Gastroesophageal sphincter (tissue), 4 donors: Measurements from ENCODE around the gene LARGE1. TPM values are rescaled to one million over a fixed set of nuclear protein-coding genes. Genes with fewer than 3 reads are reported as not detected.

Experiments used
- ATAC-seq: fragments of 150-250 bp; one replicate; pipeline ENCODE4 v1.9.1; 2016; ENCODE audit warnings: mild to moderate bottlenecking, moderate library complexity
- H3K27ac ChIP-seq, 4 donors: fragments of 200-600 bp; sonication (generic) in 3 of 4; 1 replicate in 3 of 4; 2 replicates in 1 of 4; pipeline ENCODE4 v1.5.1; 2016 to 2019
- H3K27me3 ChIP-seq: fragments of 200-600 bp; sonication (generic); one replicate; pipeline ENCODE4 v1.5.1; 2019
- H3K36me3 ChIP-seq, 2 donors: fragments of 200-600 bp; sonication (generic); one replicate each; pipeline ENCODE4 v1.5.1; 2019; ENCODE audit warnings: control low read depth in 1 of 2
- H3K4me1 ChIP-seq, 3 donors: fragments of 200-600 bp; sonication (generic); 1 replicate in 2 of 3; 2 replicates in 1 of 3; pipeline ENCODE4 v1.5.1; 2016 to 2019; ENCODE audit warnings: control low read depth in 2 of 3
- H3K4me3 ChIP-seq, 2 donors: fragments of 200-600 bp; sonication (generic); one replicate each; pipeline ENCODE4 v1.5.1; 2019; ENCODE audit warnings: mild to moderate bottlenecking in 1 of 2, moderate library complexity in 1 of 2
- H3K9me3 ChIP-seq, 3 donors: fragments of 200-600 bp; sonication (generic); one replicate each; pipeline ENCODE4 v1.5.1; 2017 to 2019; ENCODE audit warnings: control low read depth in 2 of 3
- EP300 ChIP-seq: sonication (generic); formaldehyde crosslinking; IDR thresholded peaks from one replicate; pipeline ENCODE4 v1.6.1; 2017; ENCODE audit warnings: antibody characterized with exemption, mild to moderate bottlenecking
- POLR2A ChIP-seq, 2 donors: fragments of 450-650 bp; IDR thresholded peaks; one replicate each; pipeline ENCODE4 v1.6.1; 2017; ENCODE audit warnings: antibody characterized with exemption in 2 of 2, mild to moderate bottlenecking in 2 of 2, moderate library complexity in 1 of 2
- POLR2AphosphoS5 ChIP-seq: sonication (generic); formaldehyde crosslinking; IDR thresholded peaks from one replicate; pipeline ENCODE4 v1.6.1; 2017; ENCODE audit warnings: antibody characterized with exemption
- WGBS, 2 donors: methylation state at CpG; one replicate each; pipeline ENCODE4 v1.1.5; 2018; ENCODE audit warnings: low coverage in 1 of 2; 5-methylcytosine and 5-hydroxymethylcytosine counted together
- total RNA-seq, 4 donors: library from RNA; depleted of rRNA; stranded (reverse); fragments of >200 nt; gene quantifications; one replicate each; pipeline ENCODE4 v1.1.0, GENCODE V29; 2016
- TF ChIP-seq, protein P1 (sequence below), 4 experiments: fragments of 200-600 bp in 2 of 4; fragments of 450-650 bp in 2 of 4; sonication (generic) in 1 of 4; IDR thresholded peaks; one replicate each; pipeline ENCODE4 v1.5.1; 2017 to 2019; ENCODE audit warnings: antibody characterized with exemption in 4 of 4, mild to moderate bottlenecking in 2 of 4, moderate library complexity in 2 of 4

The LARGE1 gene
- total RNA-seq, 4 donors from 2014 or later: 23.0 to 67.8 (median 48.0) TPM

DNA sequence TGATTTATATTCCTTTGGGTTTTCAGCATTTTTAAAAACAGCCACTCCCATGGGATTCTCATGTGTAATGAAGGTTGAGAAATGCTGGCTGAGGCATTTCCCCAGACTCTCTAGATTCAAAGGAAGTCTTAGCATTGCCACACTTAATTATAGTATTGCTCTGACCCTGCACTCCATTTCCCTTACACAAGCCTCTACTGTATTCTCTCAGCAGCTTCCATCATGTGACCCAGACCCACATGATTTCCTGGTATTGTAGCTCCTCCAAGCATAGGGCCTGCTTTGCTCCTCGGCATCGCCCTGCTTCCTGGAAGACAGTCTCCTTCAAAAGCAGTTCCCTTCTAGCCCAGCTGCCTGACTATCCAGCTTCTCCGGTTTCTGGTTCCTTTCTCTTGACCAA, 261.5 kb downstream of the LARGE1 start:
- no peaks in the 10 kb centered on the region for H3K36me3 ChIP-seq
- H3K4me1 ChIP-seq: peaks cover 0 to 35% (median 0%) of the 10 kb centered on the region in 3 donors
- H3K27me3 ChIP-seq: no peaks in the 10 kb centered on the region
- H3K27ac ChIP-seq: peak overlapping the region in 2 of 4 donors; percentile 33 to 54
- 46% methylated on average over 3 of the region's 3 CpGs for WGBS, 2 donors
- no peak overlapping the region for H3K4me3 ChIP-seq
- peak; percentile 55 for TF ChIP-seq POLR2AphosphoS5
- TF ChIP-seq, protein P1, sequence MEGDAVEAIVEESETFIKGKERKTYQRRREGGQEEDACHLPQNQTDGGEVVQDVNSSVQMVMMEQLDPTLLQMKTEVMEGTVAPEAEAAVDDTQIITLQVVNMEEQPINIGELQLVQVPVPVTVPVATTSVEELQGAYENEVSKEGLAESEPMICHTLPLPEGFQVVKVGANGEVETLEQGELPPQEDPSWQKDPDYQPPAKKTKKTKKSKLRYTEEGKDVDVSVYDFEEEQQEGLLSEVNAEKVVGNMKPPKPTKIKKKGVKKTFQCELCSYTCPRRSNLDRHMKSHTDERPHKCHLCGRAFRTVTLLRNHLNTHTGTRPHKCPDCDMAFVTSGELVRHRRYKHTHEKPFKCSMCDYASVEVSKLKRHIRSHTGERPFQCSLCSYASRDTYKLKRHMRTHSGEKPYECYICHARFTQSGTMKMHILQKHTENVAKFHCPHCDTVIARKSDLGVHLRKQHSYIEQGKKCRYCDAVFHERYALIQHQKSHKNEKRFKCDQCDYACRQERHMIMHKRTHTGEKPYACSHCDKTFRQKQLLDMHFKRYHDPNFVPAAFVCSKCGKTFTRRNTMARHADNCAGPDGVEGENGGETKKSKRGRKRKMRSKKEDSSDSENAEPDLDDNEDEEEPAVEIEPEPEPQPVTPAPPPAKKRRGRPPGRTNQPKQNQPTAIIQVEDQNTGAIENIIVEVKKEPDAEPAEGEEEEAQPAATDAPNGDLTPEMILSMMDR (IDR thresholded peaks at IDR 0.05): no peak
- no peak for TF ChIP-seq EP300
- no peaks in the 10 kb centered on the region for H3K9me3 ChIP-seq
- ATAC-seq: peak; percentile 86

DNA sequence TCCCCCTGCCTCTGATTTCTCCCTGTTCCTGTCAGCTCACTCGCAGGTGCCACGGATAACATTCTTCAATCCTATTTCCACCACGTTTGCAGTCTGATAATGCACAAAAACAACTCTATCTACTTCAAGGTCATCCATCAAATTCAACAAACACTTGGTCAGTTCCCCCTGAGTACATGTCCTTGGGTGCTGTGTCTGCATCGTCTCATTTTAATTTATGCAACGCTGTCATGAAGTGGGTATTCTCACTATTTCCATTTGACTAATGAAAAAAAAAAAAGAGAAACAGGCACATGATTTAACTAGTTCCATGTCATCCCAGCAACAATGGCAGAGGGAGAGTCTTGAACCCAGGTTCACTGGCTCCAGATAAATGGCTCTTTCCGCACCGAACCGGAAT, 262.6 kb downstream of the LARGE1 start:
- 53 to 64% methylated on average over 8 of the region's 8 CpGs for WGBS, 2 donors
- Histone ChIP-seq H3K36me3 (no peaks in the 10 kb centered on the region), H3K27me3 (no peaks in the 10 kb centered on the region), H3K27ac (no peak overlapping the region), H3K4me1 (peaks cover 0 to 35% (median 0%) of the 10 kb centered on the region in 3 donors), H3K9me3 (no peaks in the 10 kb centered on the region), H3K4me3 (no peak overlapping the region)
- TF ChIP-seq, protein P1 (IDR thresholded peaks at IDR 0.05): no peak
- TF ChIP-seq EP300 (no peak), POLR2A (IDR thresholded peaks at IDR 0.05) (no peak), POLR2AphosphoS5 (no peak)
- no peak for ATAC-seq

DNA sequence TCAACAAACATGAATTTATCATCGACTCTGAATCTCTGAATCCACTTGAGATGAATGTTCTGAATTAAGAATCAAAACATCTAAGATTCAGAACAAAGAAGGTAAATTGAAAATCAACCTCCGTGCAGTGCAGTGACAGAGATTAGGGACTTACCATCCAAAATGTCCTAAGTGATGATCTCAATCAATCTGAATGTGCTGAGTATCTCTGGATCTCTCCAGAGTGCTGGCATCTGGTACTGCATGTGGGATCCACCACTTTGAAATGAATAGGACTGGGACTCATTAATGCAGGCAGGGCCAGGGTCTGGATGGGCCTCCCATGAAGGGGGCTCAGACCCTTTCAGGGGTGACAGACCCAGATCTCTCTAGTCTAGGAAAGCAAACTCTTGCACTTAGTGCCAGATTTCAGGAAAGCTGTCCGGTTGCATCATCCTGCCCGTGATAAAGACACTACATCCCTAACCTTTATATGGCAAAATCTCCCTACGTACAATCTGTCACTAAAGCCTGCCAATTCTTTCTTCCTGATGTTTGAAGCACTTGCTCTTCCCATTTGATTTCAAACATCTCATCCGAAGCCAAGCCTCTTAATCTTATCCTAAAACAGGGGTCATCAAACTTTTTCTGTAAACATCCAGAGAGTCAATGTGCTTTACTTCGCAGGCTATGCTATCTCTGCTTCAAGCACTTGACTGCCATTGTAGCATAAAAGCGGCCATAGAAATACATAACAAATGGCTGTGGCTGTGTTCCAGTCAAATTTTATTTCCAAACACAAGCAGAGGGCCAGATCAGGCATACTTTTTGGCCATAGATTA, 263.3 kb downstream of the LARGE1 start:
- TF ChIP-seq POLR2A (IDR thresholded peaks at IDR 0.05): no peak
- H3K4me3 ChIP-seq: no peak overlapping the region
- H3K36me3 ChIP-seq: no peaks in the 10 kb centered on the region
- WGBS, 2 donors: 51 to 62% methylated on average over 7 to 8 of the region's 8 CpGs
- no peak overlapping the region for H3K27ac ChIP-seq
- peaks cover 0 to 35% (median 0%) of the 10 kb centered on the region in 3 donors for H3K4me1 ChIP-seq
- H3K27me3 ChIP-seq: no peaks in the 10 kb centered on the region
- ATAC-seq: no peak
- H3K9me3 ChIP-seq: no peaks in the 10 kb centered on the region

DNA sequence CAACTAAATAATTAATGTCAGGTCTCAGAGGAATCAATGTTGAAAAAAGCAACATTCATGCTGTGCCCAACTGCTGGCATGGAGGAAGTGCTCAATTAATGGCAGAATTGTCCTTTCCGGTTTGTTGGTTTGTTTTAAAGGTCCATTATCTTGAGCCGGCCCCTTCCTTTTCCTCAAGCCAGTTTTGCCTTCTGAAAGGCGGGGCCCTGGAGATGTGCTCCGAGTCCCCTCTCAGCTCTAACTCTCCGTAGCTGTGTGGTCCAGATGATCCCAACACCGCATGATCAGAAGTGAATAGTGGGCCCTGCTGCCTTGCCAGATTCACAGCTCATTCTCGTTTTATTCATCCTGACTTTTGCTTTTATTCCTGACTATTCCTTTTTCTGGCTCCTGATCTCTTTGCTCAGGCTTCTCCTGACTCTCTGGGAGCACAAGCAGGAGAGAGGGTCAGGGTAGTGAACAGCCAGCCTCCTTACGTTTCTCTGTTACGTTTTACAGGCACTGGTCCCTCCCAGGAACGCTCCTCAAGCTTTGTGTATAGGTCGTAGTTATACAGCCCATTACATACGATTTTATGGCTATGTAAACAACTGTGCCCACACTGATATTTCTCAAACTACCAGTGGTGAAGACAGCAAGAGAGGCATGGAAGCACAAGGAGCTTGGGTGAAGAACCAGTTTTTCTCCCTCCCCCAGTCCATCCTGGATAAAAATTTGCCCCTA, 265.9 kb downstream of the LARGE1 start:
- H3K4me1 ChIP-seq: peaks cover 0 to 23% (median 0%) of the 10 kb centered on the region in 3 donors

DNA sequence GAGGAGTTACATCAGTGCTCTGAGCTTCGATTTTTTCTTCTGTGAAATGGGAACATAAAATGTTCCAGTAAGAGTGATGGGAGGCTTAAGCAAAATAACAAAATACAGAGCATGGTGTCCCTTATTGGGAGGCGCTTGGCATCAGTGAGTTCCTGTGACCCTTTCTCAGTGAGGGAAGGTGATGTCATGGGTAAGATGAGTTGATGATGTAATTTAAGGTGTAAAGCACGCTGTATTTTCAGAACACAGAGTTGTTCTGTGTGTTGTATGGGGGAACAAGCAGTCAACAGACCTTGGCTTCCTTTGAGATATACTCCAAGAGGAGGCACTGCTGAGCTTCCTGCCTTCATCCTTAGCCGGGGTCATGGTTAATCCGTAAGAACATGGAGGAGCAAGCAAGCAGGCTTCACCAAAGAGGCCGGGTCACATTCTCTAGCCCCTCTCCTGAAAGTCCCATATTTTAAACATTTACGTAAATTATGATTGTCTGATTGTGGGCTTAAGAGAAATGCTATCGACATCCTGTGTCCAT, 266.7 kb downstream of the LARGE1 start:
- ATAC-seq: no peak
- no peak for TF ChIP-seq EP300
- TF ChIP-seq, protein P1 (IDR thresholded peaks at IDR 0.05): no peak
- TF ChIP-seq POLR2A (IDR thresholded peaks at IDR 0.05): no peak
- no peak for TF ChIP-seq POLR2AphosphoS5
- H3K4me3 ChIP-seq: no peak overlapping the region

More for the DNA sequence above, 265.9 kb downstream of the LARGE1 start:
- H3K4me3 ChIP-seq: no peak overlapping the region
- no peaks in the 10 kb centered on the region for H3K9me3 ChIP-seq
- H3K36me3 ChIP-seq: peaks cover 3 to 12% of the 10 kb centered on the region in 2 donors
- H3K27me3 ChIP-seq: no peaks in the 10 kb centered on the region
- 66 to 77% methylated on average over 5 to 11 of the region's 12 CpGs for WGBS, 2 donors
- no peak overlapping the region for H3K27ac ChIP-seq
- no peak for ATAC-seq
- TF ChIP-seq, protein P1 (IDR thresholded peaks at IDR 0.05): no peak
- TF ChIP-seq EP300: no peak
- no peak for TF ChIP-seq POLR2AphosphoS5
- no peak for TF ChIP-seq POLR2A (IDR thresholded peaks at IDR 0.05)

More for the DNA sequence above, 266.7 kb downstream of the LARGE1 start:
- no peaks in the 10 kb centered on the region for H3K9me3 ChIP-seq
- peaks cover 0 to 16% (median 0%) of the 10 kb centered on the region in 3 donors for H3K4me1 ChIP-seq
- no peaks in the 10 kb centered on the region for H3K27me3 ChIP-seq
- peaks cover 3 to 13% of the 10 kb centered on the region in 2 donors for H3K36me3 ChIP-seq
- H3K27ac ChIP-seq: no peak overlapping the region
- WGBS, 2 donors: 91 to 98% methylated on average over 7 to 8 of the region's 8 CpGs
